ENCODE measurements around the gene HIVEP2.
"Not testable (repeated sequence)": the region's sequence is repeated elsewhere in the genome, so short reads cannot be mapped to it uniquely, and the experiment has no call there.

The HIVEP2 gene

GRCh38 chr6:142945049-142945445, at the start of gene HIVEP2:
TSS of gene HIVEP2 (minus strand) at chr6:142945176. CDS start at chr6:142774738, 170,438 bp downstream.
- no peak for TF ChIP-seq CTCF (IDR thresholded peaks at IDR 0.05; ENCODE audit: low read length, missing control alignments)
- peak; percentile 91 for DNase-seq (ENCODE audit: low read depth)

GRCh38 chr6:142993977-142994376, 49.0 kb upstream of the HIVEP2 start:
- no peak overlapping the region for H3K4me3 ChIP-seq (replicated peaks; ENCODE audit: low read depth, low read length)
- no peak for TF ChIP-seq CTCF (IDR thresholded peaks at IDR 0.05; ENCODE audit: low read length, missing control alignments)
- DNase-seq (ENCODE audit: low read depth): no peak

More at GRCh38 chr6:142945049-142945445, at the start of gene HIVEP2:
- H3K4me3 ChIP-seq (replicated peaks; ENCODE audit: low read depth, low read length): peak within 1 kb of the TSS; percentile 97

- no peak overlapping the region for H3K4me3 ChIP-seq (replicated peaks; ENCODE audit: low read depth, low read length)
- no peak for TF ChIP-seq CTCF (IDR thresholded peaks at IDR 0.05; ENCODE audit: low read length, missing control alignments)
These were observed 42.5 kb upstream of the HIVEP2 start for GRCh38 chr6:142987490-142987889.

GRCh38 chr6:142985281-142985680, 40.3 kb upstream of the HIVEP2 start:
- TF ChIP-seq CTCF (IDR thresholded peaks at IDR 0.05; ENCODE audit: low read length, missing control alignments): no peak
- no peak overlapping the region for H3K4me3 ChIP-seq (replicated peaks; ENCODE audit: low read depth, low read length)
- DNase-seq (ENCODE audit: low read depth): peak; percentile 8

More at GRCh38 chr6:142987490-142987889, 42.5 kb upstream of the HIVEP2 start:
- DNase-seq (ENCODE audit: low read depth): no peak

GRCh38 chr6:142984386-142984785, 39.4 kb upstream of the HIVEP2 start:
- no peak for DNase-seq (ENCODE audit: low read depth)
- no peak overlapping the region for H3K4me3 ChIP-seq (replicated peaks; ENCODE audit: low read depth, low read length)
- no peak for TF ChIP-seq CTCF (IDR thresholded peaks at IDR 0.05; ENCODE audit: low read length, missing control alignments)

- H3K4me3 ChIP-seq (replicated peaks; ENCODE audit: low read depth, low read length): no peak overlapping the region
- DNase-seq (ENCODE audit: low read depth): no peak
- no peak for TF ChIP-seq CTCF (IDR thresholded peaks at IDR 0.05; ENCODE audit: low read length, missing control alignments)
These were observed 30.4 kb upstream of the HIVEP2 start for GRCh38 chr6:142975365-142975764.

- not testable (repeated sequence) for DNase-seq (ENCODE audit: low read depth); H3K4me3 ChIP-seq (replicated peaks; ENCODE audit: low read depth, low read length)
These were observed 26.0 kb upstream of the HIVEP2 start for GRCh38 chr6:142970941-142971340.
